ENCODE results near the gene DCLRE1B. TPM values are rescaled to one million over a fixed set of nuclear protein-coding genes. Genes with fewer than 3 reads are reported as not detected.
"Not testable (repeated sequence)": the region's sequence is repeated elsewhere in the genome, so short reads cannot be mapped to it uniquely, and the experiment has no call there.

The DCLRE1B gene
- total RNA-seq, 1 experiment from 2014 or later, result 9.4 TPM

DNA sequence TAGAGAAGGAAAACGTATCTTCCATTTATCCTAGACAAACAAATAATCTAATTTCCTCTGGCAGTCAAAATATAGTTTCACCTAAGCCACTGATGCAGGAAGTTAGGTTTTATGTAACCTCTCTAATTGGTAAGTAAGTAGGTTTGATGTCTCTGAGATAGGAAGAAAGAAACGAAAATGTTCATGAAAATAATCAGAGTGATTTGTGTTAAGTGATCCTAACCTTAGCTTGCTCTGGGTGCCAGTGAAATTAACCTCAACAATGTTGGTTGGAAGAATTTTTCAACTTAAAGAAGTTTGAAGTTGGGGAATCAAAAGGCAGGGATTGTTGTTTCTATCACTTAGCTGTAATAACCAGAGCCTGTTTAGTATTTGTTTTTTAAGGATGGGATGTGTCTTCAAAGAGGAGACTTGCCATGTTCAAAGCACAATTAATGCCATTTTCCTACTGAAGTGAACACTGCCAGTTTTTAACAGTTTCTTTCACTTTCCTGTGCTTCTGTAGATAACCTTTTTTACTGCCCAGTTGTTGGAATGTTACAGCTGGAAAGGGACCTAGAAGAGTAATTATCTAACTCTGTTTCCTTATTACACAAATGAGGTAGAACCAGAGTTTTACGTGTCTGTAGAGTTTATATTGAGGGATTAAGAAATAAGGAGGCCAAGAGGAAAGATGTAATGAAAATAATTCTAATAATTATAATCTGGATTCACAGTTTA lies 42.4 kb downstream of the DCLRE1B start (continued):
- TF ChIP-seq, protein P1, sequence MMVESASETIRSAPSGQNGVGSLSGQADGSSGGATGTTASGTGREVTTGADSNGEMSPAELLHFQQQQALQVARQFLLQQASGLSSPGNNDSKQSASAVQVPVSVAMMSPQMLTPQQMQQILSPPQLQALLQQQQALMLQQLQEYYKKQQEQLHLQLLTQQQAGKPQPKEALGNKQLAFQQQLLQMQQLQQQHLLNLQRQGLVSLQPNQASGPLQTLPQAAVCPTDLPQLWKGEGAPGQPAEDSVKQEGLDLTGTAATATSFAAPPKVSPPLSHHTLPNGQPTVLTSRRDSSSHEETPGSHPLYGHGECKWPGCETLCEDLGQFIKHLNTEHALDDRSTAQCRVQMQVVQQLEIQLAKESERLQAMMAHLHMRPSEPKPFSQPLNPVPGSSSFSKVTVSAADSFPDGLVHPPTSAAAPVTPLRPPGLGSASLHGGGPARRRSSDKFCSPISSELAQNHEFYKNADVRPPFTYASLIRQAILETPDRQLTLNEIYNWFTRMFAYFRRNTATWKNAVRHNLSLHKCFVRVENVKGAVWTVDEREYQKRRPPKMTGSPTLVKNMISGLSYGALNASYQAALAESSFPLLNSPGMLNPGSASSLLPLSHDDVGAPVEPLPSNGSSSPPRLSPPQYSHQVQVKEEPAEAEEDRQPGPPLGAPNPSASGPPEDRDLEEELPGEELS (CRISPR knock-in tag; IDR thresholded peaks at IDR 0.05), result no peak
- TF ChIP-seq GABPB1 (CRISPR knock-in tag; IDR thresholded peaks at IDR 0.05) (no peak), FOXP1 (CRISPR knock-in tag; IDR thresholded peaks at IDR 0.05; ENCODE audit: borderline replicate concordance) (no peak), CREM (CRISPR knock-in tag; IDR thresholded peaks at IDR 0.05) (no peak), SMAD4 (CRISPR knock-in tag; IDR thresholded peaks at IDR 0.05) (no peak), SMAD3 (CRISPR knock-in tag; IDR thresholded peaks at IDR 0.05; ENCODE audit: borderline replicate concordance) (no peak), RELA (CRISPR knock-in tag; IDR thresholded peaks at IDR 0.05; ENCODE audit: borderline replicate concordance) (no peak), SOX15 (CRISPR knock-in tag; IDR thresholded peaks at IDR 0.05) (no peak)
- TF ChIP-seq, protein P2, sequence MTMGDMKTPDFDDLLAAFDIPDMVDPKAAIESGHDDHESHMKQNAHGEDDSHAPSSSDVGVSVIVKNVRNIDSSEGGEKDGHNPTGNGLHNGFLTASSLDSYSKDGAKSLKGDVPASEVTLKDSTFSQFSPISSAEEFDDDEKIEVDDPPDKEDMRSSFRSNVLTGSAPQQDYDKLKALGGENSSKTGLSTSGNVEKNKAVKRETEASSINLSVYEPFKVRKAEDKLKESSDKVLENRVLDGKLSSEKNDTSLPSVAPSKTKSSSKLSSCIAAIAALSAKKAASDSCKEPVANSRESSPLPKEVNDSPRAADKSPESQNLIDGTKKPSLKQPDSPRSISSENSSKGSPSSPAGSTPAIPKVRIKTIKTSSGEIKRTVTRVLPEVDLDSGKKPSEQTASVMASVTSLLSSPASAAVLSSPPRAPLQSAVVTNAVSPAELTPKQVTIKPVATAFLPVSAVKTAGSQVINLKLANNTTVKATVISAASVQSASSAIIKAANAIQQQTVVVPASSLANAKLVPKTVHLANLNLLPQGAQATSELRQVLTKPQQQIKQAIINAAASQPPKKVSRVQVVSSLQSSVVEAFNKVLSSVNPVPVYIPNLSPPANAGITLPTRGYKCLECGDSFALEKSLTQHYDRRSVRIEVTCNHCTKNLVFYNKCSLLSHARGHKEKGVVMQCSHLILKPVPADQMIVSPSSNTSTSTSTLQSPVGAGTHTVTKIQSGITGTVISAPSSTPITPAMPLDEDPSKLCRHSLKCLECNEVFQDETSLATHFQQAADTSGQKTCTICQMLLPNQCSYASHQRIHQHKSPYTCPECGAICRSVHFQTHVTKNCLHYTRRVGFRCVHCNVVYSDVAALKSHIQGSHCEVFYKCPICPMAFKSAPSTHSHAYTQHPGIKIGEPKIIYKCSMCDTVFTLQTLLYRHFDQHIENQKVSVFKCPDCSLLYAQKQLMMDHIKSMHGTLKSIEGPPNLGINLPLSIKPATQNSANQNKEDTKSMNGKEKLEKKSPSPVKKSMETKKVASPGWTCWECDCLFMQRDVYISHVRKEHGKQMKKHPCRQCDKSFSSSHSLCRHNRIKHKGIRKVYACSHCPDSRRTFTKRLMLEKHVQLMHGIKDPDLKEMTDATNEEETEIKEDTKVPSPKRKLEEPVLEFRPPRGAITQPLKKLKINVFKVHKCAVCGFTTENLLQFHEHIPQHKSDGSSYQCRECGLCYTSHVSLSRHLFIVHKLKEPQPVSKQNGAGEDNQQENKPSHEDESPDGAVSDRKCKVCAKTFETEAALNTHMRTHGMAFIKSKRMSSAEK (CRISPR knock-in tag; IDR thresholded peaks at IDR 0.05; ENCODE audit: borderline replicate concordance), result no peak
- TF ChIP-seq, protein P3, sequence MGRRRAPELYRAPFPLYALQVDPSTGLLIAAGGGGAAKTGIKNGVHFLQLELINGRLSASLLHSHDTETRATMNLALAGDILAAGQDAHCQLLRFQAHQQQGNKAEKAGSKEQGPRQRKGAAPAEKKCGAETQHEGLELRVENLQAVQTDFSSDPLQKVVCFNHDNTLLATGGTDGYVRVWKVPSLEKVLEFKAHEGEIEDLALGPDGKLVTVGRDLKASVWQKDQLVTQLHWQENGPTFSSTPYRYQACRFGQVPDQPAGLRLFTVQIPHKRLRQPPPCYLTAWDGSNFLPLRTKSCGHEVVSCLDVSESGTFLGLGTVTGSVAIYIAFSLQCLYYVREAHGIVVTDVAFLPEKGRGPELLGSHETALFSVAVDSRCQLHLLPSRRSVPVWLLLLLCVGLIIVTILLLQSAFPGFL (CRISPR knock-in tag; IDR thresholded peaks at IDR 0.05; ENCODE audit: borderline replicate concordance), result no peak
- TF ChIP-seq, protein P4, sequence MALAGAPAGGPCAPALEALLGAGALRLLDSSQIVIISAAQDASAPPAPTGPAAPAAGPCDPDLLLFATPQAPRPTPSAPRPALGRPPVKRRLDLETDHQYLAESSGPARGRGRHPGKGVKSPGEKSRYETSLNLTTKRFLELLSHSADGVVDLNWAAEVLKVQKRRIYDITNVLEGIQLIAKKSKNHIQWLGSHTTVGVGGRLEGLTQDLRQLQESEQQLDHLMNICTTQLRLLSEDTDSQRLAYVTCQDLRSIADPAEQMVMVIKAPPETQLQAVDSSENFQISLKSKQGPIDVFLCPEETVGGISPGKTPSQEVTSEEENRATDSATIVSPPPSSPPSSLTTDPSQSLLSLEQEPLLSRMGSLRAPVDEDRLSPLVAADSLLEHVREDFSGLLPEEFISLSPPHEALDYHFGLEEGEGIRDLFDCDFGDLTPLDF (CRISPR knock-in tag; IDR thresholded peaks at IDR 0.05), result no peak

DNA sequence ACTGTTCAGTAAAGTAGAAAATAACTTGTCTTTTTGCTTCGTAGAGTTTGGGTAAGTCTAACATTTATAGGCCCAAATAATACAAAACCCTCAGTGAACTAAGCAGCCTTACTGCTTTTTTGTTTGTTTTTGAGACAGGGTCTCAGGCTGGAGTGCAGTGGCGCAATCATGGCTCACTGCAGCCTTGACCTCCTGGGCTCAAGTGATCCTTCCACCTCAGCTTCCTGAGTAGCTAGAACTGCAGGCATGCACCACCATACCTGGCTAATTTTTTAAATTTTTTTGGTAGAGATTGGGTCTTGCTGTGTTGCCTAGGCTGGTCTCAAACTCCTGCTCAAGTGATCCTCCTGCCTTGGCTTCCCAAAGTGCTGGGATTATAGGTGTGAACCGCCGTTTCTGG lies 43.0 kb downstream of the DCLRE1B start:
- H3K36me3 Mint-ChIP-seq; H3K27me3 Mint-ChIP-seq (ENCODE audit: low read depth); DNase-seq (ENCODE audit: low spot score); H3K9me3 Mint-ChIP-seq; H3K4me3 Mint-ChIP-seq; ATAC-seq: not testable (repeated sequence)
- peak; percentile 47; the same call in 1 of the 2 replicates for TF ChIP-seq GABPB1 (CRISPR knock-in tag; IDR thresholded peaks at IDR 0.05)
- peaks cover 28% of the 10 kb centered on the region for H3K4me1 Mint-ChIP-seq
- POLR2A ChIA-PET, result interaction anchor here (0.7 kb wide), 1 partner anchor 187 kb away, joined by 3 read pairs; no protein-coding TSS in a partner anchor
- CTCF ChIA-PET, result interaction anchor here (0.6 to 2.6 kb wide), 8 partner anchors 9 to 780 kb away, joined by 3 to 11 read pairs (median 4); partner anchors contain the start of gene OLFML3
- peak overlapping the region; percentile 23; the same call in 1 of the 2 replicates for H3K27ac Mint-ChIP-seq

DNA sequence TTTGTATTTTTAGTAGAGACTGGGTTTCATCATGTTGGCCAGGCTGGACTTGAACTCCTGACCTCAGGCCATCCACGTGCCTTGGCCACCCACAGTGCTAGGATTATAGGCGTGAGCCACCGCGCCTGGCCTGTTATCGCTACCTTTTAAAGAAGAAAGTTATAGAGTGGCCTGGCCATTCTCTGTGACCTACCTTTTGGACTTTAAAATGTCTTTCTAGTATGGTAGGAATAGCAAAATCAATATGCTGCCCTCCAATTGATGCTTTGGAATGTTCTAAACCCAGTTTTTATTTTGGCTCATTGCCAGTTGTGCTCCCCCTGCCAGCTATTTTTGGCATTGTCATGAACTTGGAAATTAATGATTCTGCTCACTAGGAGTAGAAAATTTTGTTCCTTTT lies 43.9 kb downstream of the DCLRE1B start:
- peaks cover 28% of the 10 kb centered on the region for H3K4me1 Mint-ChIP-seq
- DNase-seq (ENCODE audit: low spot score), result no peak
- H3K36me3 Mint-ChIP-seq, result peaks cover 6% of the 10 kb centered on the region; the same call in 1 of the 2 replicates
- H3K27ac Mint-ChIP-seq, result no peak overlapping the region
- H3K9me3 Mint-ChIP-seq, result no peaks in the 10 kb centered on the region
- no peak for ATAC-seq
- POLR2A ChIA-PET, result no interaction called here
- H3K4me3 Mint-ChIP-seq, result no peak overlapping the region
- CTCF ChIA-PET, result interaction anchor here (0.7 to 2.6 kb wide), 5 partner anchors 10 to 300 kb away, joined by 3 to 11 read pairs (median 4); no protein-coding TSS in a partner anchor
- H3K27me3 Mint-ChIP-seq (ENCODE audit: low read depth), result no peaks in the 10 kb centered on the region
- TF ChIP-seq, protein P1 (CRISPR knock-in tag; IDR thresholded peaks at IDR 0.05), result no peak
- no peak for TF ChIP-seq ATF1 (CRISPR knock-in tag; IDR thresholded peaks at IDR 0.05)
- TF ChIP-seq, protein P5, sequence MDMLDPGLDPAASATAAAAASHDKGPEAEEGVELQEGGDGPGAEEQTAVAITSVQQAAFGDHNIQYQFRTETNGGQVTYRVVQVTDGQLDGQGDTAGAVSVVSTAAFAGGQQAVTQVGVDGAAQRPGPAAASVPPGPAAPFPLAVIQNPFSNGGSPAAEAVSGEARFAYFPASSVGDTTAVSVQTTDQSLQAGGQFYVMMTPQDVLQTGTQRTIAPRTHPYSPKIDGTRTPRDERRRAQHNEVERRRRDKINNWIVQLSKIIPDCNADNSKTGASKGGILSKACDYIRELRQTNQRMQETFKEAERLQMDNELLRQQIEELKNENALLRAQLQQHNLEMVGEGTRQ (CRISPR knock-in tag; IDR thresholded peaks at IDR 0.05), result no peak
- no peak for TF ChIP-seq TCF7 (CRISPR knock-in tag; IDR thresholded peaks at IDR 0.05; ENCODE audit: low read depth)
- TF ChIP-seq ZNF423 (CRISPR knock-in tag; IDR thresholded peaks at IDR 0.05), result no peak
- TF ChIP-seq EMX1 (CRISPR knock-in tag; IDR thresholded peaks at IDR 0.05), result no peak
- no peak for TF ChIP-seq ZNF317 (CRISPR knock-in tag; IDR thresholded peaks at IDR 0.05; ENCODE audit: borderline replicate concordance, low read depth)
